Right renal pelvis (tissue), 4 donors: ENCODE results near the gene RDH13. TPM values are rescaled to one million over a fixed set of nuclear protein-coding genes. Genes with fewer than 3 reads are reported as not detected.
"Not testable (repeated sequence)": the region's sequence is repeated elsewhere in the genome, so short reads cannot be mapped to it uniquely, and the experiment has no call there.

Experiments used
- DNase-seq, 4 donors: peaks; one replicate each; pipeline ENCODE4 v3.0.0-alpha.2; 2013; ENCODE audit warnings: low read depth in 4 of 4, low spot score in 3 of 4, missing footprints in 1 of 4
- polyA plus RNA-seq, 4 donors: library from polyadenylated mRNA; unstranded; fragments of 120-200 nt; gene quantifications; one replicate each; pipeline ENCODE4 v1.2.1, GENCODE V29; 2013; ENCODE audit not compliant: insufficient read length in 4 of 4

RDH13 gene
- polyA plus RNA-seq, 4 donors, result 14.6 to 19.8 (median 17.8) TPM

GRCh38 chr19:55020351-55020750 is 42.6 kb downstream of the RDH13 start:
- not testable (repeated sequence) for DNase-seq

- no peak for DNase-seq
Observed at GRCh38 chr19:55018633-55019032, 44.3 kb downstream of the RDH13 start.

- DNase-seq, result no peak
Observed at GRCh38 chr19:55018216-55018615, 44.7 kb downstream of the RDH13 start.

- DNase-seq, result no peak
Observed at GRCh38 chr19:55016017-55016416, 46.9 kb downstream of the RDH13 start.

GRCh38 chr19:55015126-55015525 is 47.8 kb downstream of the RDH13 start:
- no peak for DNase-seq

- DNase-seq, result no peak
Observed at GRCh38 chr19:55014714-55015113, 48.2 kb downstream of the RDH13 start.

- no peak for DNase-seq
Observed at GRCh38 chr19:55013596-55013995, 49.4 kb downstream of the RDH13 start.

- no peak for DNase-seq
Observed at GRCh38 chr19:55012306-55012705, 50.6 kb downstream of the RDH13 start.

- not testable (repeated sequence) for DNase-seq
Observed at GRCh38 chr19:55010561-55010960, 52.4 kb downstream of the RDH13 start.

GRCh38 chr19:55008781-55009180 is 54.2 kb downstream of the RDH13 start:
- DNase-seq, result not testable (repeated sequence)

- not testable (repeated sequence) for DNase-seq
Observed at GRCh38 chr19:55008189-55008588, 54.8 kb downstream of the RDH13 start.

- not testable (repeated sequence) for DNase-seq
Observed at GRCh38 chr19:55007537-55007936, 55.4 kb downstream of the RDH13 start.

GRCh38 chr19:55006795-55007194 is 56.2 kb downstream of the RDH13 start:
- not testable (repeated sequence) for DNase-seq

- peak in 3 of 4 donors; percentile 24 to 34 (median 28) for DNase-seq
Observed at GRCh38 chr19:55005684-55006488, 57.1 kb downstream of the RDH13 start.

GRCh38 chr19:55000761-55001160 is 62.2 kb downstream of the RDH13 start:
- no peak for DNase-seq

- DNase-seq, result not testable (repeated sequence)
Observed at GRCh38 chr19:54998751-54999239, 64.2 kb downstream of the RDH13 start.

- no peak for DNase-seq
Observed at GRCh38 chr19:54995561-54995960, 67.4 kb downstream of the RDH13 start.

Other genes starting within 250 kb of the RDH13 start
- not detected for gene KIR3DL1, start 246.7 kb downstream of the RDH13 start, polyA plus RNA-seq
- not detected for gene KIR2DS4, start 230.5 kb downstream of the RDH13 start, polyA plus RNA-seq
- not detected for gene KIR3DL2, start 212.7 kb downstream of the RDH13 start, polyA plus RNA-seq
- gene FCAR, start 188.9 kb downstream of the RDH13 start, polyA plus RNA-seq, result under 1 TPM in 3 of 4 donors, not detected in 1; 0.17 to 0.49 (median 0.30) TPM
- gene NCR1, start 157.0 kb downstream of the RDH13 start, polyA plus RNA-seq, result under 1 TPM in 2 of 4 donors, not detected in 2; 0.10 to 0.22 TPM
- gene NLRP7, start 115.6 kb downstream of the RDH13 start, polyA plus RNA-seq, result under 1 TPM in 1 of 4 donors, not detected in 3; 0.03 TPM
- 10 to 100 TPM in 3 of 4 donors, 1 to 10 TPM in 1; 5.6 to 22.0 (median 17.8) TPM for gene NLRP2, start 96.8 kb downstream of the RDH13 start, polyA plus RNA-seq
- 1 to 10 TPM in 1 of 4 donors, under 1 TPM in 3; 0.35 to 1.2 (median 0.50) TPM for gene GP6, start 24.9 kb downstream of the RDH13 start, polyA plus RNA-seq
- 10 to 100 TPM; 45.5 to 62.7 (median 55.4) TPM for gene EPS8L1, start 12.7 kb upstream of the RDH13 start, polyA plus RNA-seq
- 100 to 1,000 TPM in 1 of 4 donors, 10 to 100 TPM in 3; 67.6 to 103 (median 74.7) TPM for gene PPP1R12C, start 54.5 kb upstream of the RDH13 start, polyA plus RNA-seq
- 1 to 10 TPM; 2.9 to 6.0 (median 4.4) TPM for gene TNNT1, start 86.1 kb upstream of the RDH13 start, polyA plus RNA-seq
- gene TNNI3, start 94.6 kb upstream of the RDH13 start, polyA plus RNA-seq, result 1 to 10 TPM; 3.1 to 5.3 (median 3.9) TPM
- gene DNAAF3, start 103.5 kb upstream of the RDH13 start, polyA plus RNA-seq, result 10 to 100 TPM in 1 of 4 donors, 1 to 10 TPM in 3; 8.1 to 10.9 (median 8.3) TPM
- gene SYT5, start 117.1 kb upstream of the RDH13 start, polyA plus RNA-seq, result under 1 TPM; 0.13 to 0.56 (median 0.29) TPM
- gene PTPRH, start 146.4 kb upstream of the RDH13 start, polyA plus RNA-seq, result under 1 TPM in 3 of 4 donors, not detected in 1; 0.10 to 0.49 (median 0.27) TPM
- gene TMEM86B, start 165.6 kb upstream of the RDH13 start, polyA plus RNA-seq, result 1 to 10 TPM; 2.9 to 4.5 (median 3.9) TPM
- gene PPP6R1, start 195.9 kb upstream of the RDH13 start, polyA plus RNA-seq, result 10 to 100 TPM; 38.9 to 50.9 (median 44.2) TPM
- gene HSPBP1, start 217.0 kb upstream of the RDH13 start, polyA plus RNA-seq, result 10 to 100 TPM; 25.7 to 47.7 (median 29.7) TPM
- gene BRSK1, start 220.8 kb upstream of the RDH13 start, polyA plus RNA-seq, result 10 to 100 TPM; 14.1 to 16.7 (median 16.2) TPM